Activated B cell treated with CpG ODN at 0.5 μM for 24 hours (primary cell): ENCODE data around the gene KLHL34. TPM values are rescaled to one million over a fixed set of nuclear protein-coding genes. Genes with fewer than 3 reads are reported as not detected.

ENCODE experiments used
- ATAC-seq: fragments of 200-7000 bp; cut with Tn5 transposase; one replicate; pipeline ENCODE4 v1.10.0; 2021; ENCODE audit warnings: low read depth, mild to moderate bottlenecking, moderate library complexity
- CTCF ChIA-PET: fragments of 350-600 bp; sonication (Branson Sonifier 250); formaldehyde crosslinking; loops from one replicate; lab custom pipeline; 2021; ENCODE audit warnings: antibody characterized with exemption; lab: Charles Lee
- POLR2A ChIA-PET: fragments of 350-600 bp; sonication (Branson Sonifier 250); formaldehyde crosslinking; loops from one replicate; lab custom pipeline; 2021; ENCODE audit warnings: antibody characterized with exemption; lab: Charles Lee
- DNase-seq: peaks from one replicate; pipeline ENCODE4 v3.0.0; 2022
- H3K27ac Mint-ChIP-seq: one replicate; pipeline ENCODE4 v1.8.0; 2020; ENCODE audit warnings: mixed read lengths
- H3K27me3 Mint-ChIP-seq: one replicate; pipeline ENCODE4 v1.8.0; 2021; ENCODE audit warnings: mixed read lengths
- H3K36me3 Mint-ChIP-seq: one replicate; pipeline ENCODE4 v1.8.0; 2021; ENCODE audit warnings: low read depth, mixed read lengths
- H3K4me1 Mint-ChIP-seq: one replicate; pipeline ENCODE4 v1.8.0; 2021; ENCODE audit warnings: mixed read lengths
- H3K4me3 Mint-ChIP-seq: one replicate; pipeline ENCODE4 v1.8.0; 2020; ENCODE audit warnings: mild to moderate bottlenecking, mixed read lengths
- H3K9me3 Mint-ChIP-seq: one replicate; pipeline ENCODE4 v1.8.0; 2020; ENCODE audit warnings: mixed read lengths
- intact Hi-C: fragments of 100-400 bp; cut with micrococcal nuclease; formaldehyde crosslinking; loops from one replicate; pipeline ENCODE4 v1.15.1; 2024
- total RNA-seq: library from RNA; stranded (reverse); gene quantifications from 2 replicates; pipeline ENCODE4 v1.2.3, GENCODE V29; 2022
- TF ChIP-seq, protein P1 (sequence below): fragments of 200-600 bp; IDR thresholded peaks from one replicate; pipeline ENCODE4 v1.8.0; 2022; ENCODE audit warnings: antibody characterized with exemption, mild to moderate bottlenecking

KLHL34 gene
- total RNA-seq, 1 donor from 2014 or later = 0.58 TPM

DNA sequence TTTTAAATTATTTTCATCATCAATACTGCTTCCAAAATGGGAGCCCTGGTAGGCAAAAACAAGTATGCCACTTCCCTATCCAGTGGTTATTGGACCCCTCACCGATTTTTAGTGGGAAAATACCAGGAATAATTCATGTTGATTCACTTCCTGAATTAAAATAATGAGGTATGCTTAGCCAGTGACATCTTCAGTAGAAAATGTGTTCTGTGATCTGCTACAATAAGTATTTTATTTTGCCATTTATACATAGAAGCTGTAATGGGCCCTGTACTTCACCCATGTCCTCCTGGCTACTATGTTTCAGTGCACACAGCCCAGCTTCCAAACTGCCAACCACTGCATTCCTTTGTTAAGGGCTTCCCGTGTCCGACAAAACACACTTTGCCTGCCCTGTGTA is 41.0 kb upstream of the KLHL34 start:
- Mint-ChIP-seq H3K36me3 (no peaks in the 10 kb centered on the region), H3K27me3 (no peaks in the 10 kb centered on the region), H3K27ac (no peak overlapping the region), H3K9me3 (no peaks in the 10 kb centered on the region), H3K4me3 (no peak overlapping the region), H3K4me1 (peaks cover 12% of the 10 kb centered on the region)
- TF ChIP-seq, protein P1, sequence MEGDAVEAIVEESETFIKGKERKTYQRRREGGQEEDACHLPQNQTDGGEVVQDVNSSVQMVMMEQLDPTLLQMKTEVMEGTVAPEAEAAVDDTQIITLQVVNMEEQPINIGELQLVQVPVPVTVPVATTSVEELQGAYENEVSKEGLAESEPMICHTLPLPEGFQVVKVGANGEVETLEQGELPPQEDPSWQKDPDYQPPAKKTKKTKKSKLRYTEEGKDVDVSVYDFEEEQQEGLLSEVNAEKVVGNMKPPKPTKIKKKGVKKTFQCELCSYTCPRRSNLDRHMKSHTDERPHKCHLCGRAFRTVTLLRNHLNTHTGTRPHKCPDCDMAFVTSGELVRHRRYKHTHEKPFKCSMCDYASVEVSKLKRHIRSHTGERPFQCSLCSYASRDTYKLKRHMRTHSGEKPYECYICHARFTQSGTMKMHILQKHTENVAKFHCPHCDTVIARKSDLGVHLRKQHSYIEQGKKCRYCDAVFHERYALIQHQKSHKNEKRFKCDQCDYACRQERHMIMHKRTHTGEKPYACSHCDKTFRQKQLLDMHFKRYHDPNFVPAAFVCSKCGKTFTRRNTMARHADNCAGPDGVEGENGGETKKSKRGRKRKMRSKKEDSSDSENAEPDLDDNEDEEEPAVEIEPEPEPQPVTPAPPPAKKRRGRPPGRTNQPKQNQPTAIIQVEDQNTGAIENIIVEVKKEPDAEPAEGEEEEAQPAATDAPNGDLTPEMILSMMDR = no peak
- DNase-seq (no peak), ATAC-seq (no peak)
- CTCF ChIA-PET = no interaction called here
- POLR2A ChIA-PET = no interaction called here
- intact Hi-C loops = no loop called here

DNA sequence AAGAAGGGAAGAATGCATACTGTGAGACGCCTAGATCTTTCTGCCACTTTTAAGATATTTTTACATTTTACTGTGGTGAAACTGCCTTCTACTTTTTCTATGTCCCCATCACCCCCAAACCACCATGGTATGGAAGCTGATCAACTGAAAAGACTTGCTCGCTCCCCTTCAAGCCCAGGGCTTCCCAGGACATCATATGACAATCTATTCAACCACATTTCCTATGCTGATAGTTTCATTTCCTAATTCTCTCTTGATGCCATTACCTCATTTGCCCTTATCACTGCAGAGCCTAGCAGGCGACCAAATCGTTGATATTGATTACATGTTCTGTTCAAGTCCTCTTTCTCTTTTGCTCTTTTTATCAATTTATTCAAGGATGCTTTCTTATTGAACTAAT is 40.1 kb upstream of the KLHL34 start:
- Mint-ChIP-seq H3K27ac (peak overlapping the region; percentile 41), H3K9me3 (no peaks in the 10 kb centered on the region), H3K27me3 (no peaks in the 10 kb centered on the region), H3K36me3 (no peaks in the 10 kb centered on the region), H3K4me3 (peak overlapping the region; percentile 44), H3K4me1 (peaks cover 12% of the 10 kb centered on the region)
- ChIA-PET POLR2A (no interaction called here), CTCF (no interaction called here)
- DNase-seq = no peak
- ATAC-seq = peak; percentile 62
- TF ChIP-seq, protein P1 = no peak
- intact Hi-C loops = no loop called here

DNA sequence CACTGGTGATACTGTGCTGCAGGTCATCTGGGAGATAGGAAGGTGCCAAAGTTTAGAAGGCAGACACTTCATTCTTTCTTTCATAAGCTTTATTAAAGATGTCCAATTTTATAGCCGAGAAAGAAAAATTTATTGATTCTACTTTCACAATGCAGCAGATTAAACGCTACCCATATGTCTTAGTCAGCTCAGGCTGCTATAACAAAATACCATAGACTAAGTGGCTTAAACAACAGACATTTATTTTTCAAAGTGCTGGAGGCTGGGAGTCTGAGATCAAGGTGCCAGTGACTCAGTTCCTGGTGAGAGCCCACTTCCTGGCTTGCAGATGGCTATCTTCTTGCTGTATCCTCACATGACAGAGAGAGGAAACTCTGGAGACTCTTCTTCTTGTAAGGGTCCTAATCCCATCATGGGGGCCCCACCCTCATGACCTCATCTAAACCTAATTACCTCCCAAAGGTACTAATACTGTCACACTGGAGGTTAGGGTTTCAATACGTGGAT is 33.4 kb upstream of the KLHL34 start:
- Mint-ChIP-seq H3K4me3 (no peak overlapping the region), H3K27ac (no peak overlapping the region), H3K9me3 (no peaks in the 10 kb centered on the region), H3K27me3 (no peaks in the 10 kb centered on the region), H3K36me3 (no peaks in the 10 kb centered on the region), H3K4me1 (no peaks in the 10 kb centered on the region)
- ChIA-PET CTCF (no interaction called here), POLR2A (no interaction called here)
- TF ChIP-seq, protein P1 = no peak
- DNase-seq = no peak
- intact Hi-C loops = no loop called here
- no peak for ATAC-seq

DNA sequence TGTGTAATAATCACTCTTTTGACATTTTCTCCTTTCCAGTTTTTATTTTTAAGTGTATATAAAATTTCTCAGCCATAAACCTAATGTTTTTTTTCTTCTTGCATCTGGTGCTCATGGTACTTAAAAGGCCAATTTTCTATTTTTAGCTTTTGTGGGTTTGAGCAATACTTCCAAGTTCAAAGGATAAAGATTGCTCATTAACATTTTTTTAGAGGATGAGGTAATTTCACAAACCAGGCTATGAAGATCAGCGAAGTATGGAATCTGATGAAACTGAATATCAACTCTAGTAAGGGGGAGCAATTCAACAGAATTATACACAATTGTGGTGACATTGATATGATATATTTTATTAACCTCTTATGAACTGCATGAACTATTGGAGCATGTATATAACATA is 25.8 kb upstream of the KLHL34 start:
- ATAC-seq (no peak), DNase-seq (no peak)
- intact Hi-C loops = no loop called here
- POLR2A ChIA-PET = no interaction called here
- Mint-ChIP-seq H3K27me3 (peaks cover 5% of the 10 kb centered on the region), H3K9me3 (no peaks in the 10 kb centered on the region), H3K4me3 (no peak overlapping the region), H3K27ac (no peak overlapping the region), H3K36me3 (no peaks in the 10 kb centered on the region), H3K4me1 (no peaks in the 10 kb centered on the region)
- CTCF ChIA-PET = no interaction called here
- TF ChIP-seq, protein P1 = no peak

DNA sequence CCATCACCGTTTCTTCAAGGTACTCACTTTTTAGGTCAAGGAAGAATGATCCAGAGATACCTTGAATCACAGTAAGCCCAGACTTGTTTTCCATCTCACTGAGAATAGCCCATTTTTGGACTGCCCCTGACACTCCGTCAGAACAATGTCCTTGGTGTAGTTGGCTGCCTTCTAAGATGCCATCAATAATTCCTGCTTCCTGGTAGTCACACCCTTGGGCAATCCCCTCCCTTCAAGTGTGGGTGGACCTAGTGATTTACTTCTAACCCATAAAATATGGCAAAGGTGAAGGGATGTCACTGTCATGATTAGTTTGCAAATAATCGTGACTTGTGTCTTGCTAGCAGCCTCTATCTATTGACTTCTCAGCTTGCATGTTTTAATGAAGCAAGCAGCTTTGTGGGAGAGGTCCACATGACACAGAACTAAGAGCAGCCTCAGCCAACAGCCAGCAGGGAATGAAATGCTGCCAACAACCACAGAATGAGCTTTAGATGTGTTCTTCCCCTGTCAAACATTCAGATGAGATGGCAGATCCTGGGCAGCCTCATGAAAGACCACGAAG is 20.0 kb upstream of the KLHL34 start:
- peaks cover under 1% of the 10 kb centered on the region for H3K9me3 Mint-ChIP-seq
- DNase-seq (no peak), ATAC-seq (no peak)
- TF ChIP-seq, protein P1 = no peak
- no peaks in the 10 kb centered on the region for H3K36me3 Mint-ChIP-seq
- ChIA-PET POLR2A (no interaction called here), CTCF (no interaction called here)
- H3K27ac Mint-ChIP-seq = no peak overlapping the region
- intact Hi-C loops = no loop called here
- no peaks in the 10 kb centered on the region for H3K4me1 Mint-ChIP-seq
- peaks cover 6% of the 10 kb centered on the region for H3K27me3 Mint-ChIP-seq
- H3K4me3 Mint-ChIP-seq = no peak overlapping the region
